Endothelial cell of umbilical vein (primary cell): ENCODE results near the gene ELF3. TPM values are rescaled to one million over a fixed set of nuclear protein-coding genes. Genes with fewer than 3 reads are reported as not detected.

ENCODE experiments used
- BruUV-seq: library from RNA; stranded (reverse); fragments of 400-500 nt; replicated peaks from 2 replicates; lab custom pipeline; 2021; lab: Mats Ljungman, UMichigan
- CTCF ChIA-PET: fragments of 300-600, 350-600 bp; sonication (Branson Sonifier 250); formaldehyde crosslinking; loops from one replicate; lab custom pipeline; 2021; ENCODE audit warnings: antibody characterized with exemption, inconsistent platforms; lab: Charles Lee
- POLR2A ChIA-PET: fragments of 300-600, 350-600 bp; sonication (Branson Sonifier 250); formaldehyde crosslinking; loops from one replicate; lab custom pipeline; 2021; ENCODE audit warnings: antibody characterized with exemption, inconsistent platforms; lab: Charles Lee
- DNase-seq: peaks from one replicate; pipeline ENCODE4 v3.0.0-alpha.2; 2011; ENCODE audit warnings: low read depth, low spot score
- FAIRE-seq: peaks from 2 replicates; lab custom pipeline; 2011; peaks lifted over from hg19 to GRCh38; lab: Jason Lieb, UNC
- H2AFZ ChIP-seq: 2 replicates; pipeline ENCODE4 v1.6.0; 2012; ENCODE audit warnings: low read depth, low read length, control low read depth, inconsistent platforms
- H3K27ac ChIP-seq: 2 replicates; pipeline ENCODE4 v1.5.1; 2011; ENCODE audit warnings: low read depth, mild to moderate bottlenecking, control low read depth, low read length, moderate library complexity; ENCODE audit not compliant: insufficient read depth
- H3K27me3 ChIP-seq, 2 experiments: 2 replicates each; pipeline versions ENCODE4 v1.6.0 to v1.6.1; 2011; ENCODE audit warnings: low read length in 2 of 2, mixed read lengths in 1 of 2; ENCODE audit not compliant: control insufficient read depth in 2 of 2, insufficient read depth in 2 of 2
- H3K36me3 ChIP-seq, 2 experiments: 2 replicates in 1 of 2; 3 replicates in 1 of 2; pipeline ENCODE4 v1.5.1; 2011; ENCODE audit warnings: low read length in 2 of 2, mild to moderate bottlenecking in 1 of 2, moderate library complexity in 1 of 2; ENCODE audit not compliant: control insufficient read depth in 2 of 2, insufficient read depth in 2 of 2; ENCODE audit errors: extremely low read depth in 1 of 2
- H3K4me1 ChIP-seq: 3 replicates; pipeline ENCODE4 v1.5.1; 2011; ENCODE audit warnings: mild to moderate bottlenecking, low read length; ENCODE audit not compliant: control insufficient read depth, insufficient read depth; ENCODE audit errors: extremely low read depth
- H3K4me2 ChIP-seq: 2 replicates; pipeline ENCODE4 v1.6.1; 2011; ENCODE audit warnings: low read length, control low read depth, mixed read lengths; ENCODE audit not compliant: insufficient read depth
- H3K4me3 ChIP-seq, 3 experiments: fragments of 200-600 bp in 1 of 3; sonication (generic), shearing (Covaris generic) in 1 of 3; replicated peaks in 1 of 3; 2 replicates each; pipeline ENCODE4 v1.5.1; 2011 to 2016; ENCODE audit warnings: control low read depth in 3 of 3, low read length in 3 of 3, mild to moderate bottlenecking in 2 of 3, inconsistent platforms in 1 of 3, low read depth in 1 of 3, moderate library complexity in 1 of 3; ENCODE audit not compliant: insufficient read depth in 1 of 3
- H3K79me2 ChIP-seq: 2 replicates; pipeline ENCODE4 v1.6.0; 2012; ENCODE audit warnings: low read length, inconsistent platforms; ENCODE audit not compliant: control insufficient read depth, insufficient read depth
- H3K9ac ChIP-seq: replicated peaks from 2 replicates; pipeline ENCODE3; 2011; ENCODE audit warnings: low read length, control low read depth; ENCODE audit not compliant: insufficient read depth; ENCODE audit errors: extremely low read depth
- H3K9me1 ChIP-seq: replicated peaks from 3 replicates; pipeline ENCODE4 v1.6.0; 2011; ENCODE audit warnings: mild to moderate bottlenecking, low read length; ENCODE audit not compliant: control insufficient read depth, insufficient read depth; ENCODE audit errors: extremely low read depth
- H3K9me3 ChIP-seq: replicated peaks from 2 replicates; pipeline ENCODE4 v1.5.1; 2012; ENCODE audit warnings: low read length, inconsistent platforms; ENCODE audit not compliant: control insufficient read depth, insufficient read depth
- H4K20me1 ChIP-seq: replicated peaks from 2 replicates; pipeline ENCODE3; 2011; ENCODE audit warnings: mild to moderate bottlenecking, low read length; ENCODE audit not compliant: control insufficient read depth, insufficient read depth; ENCODE audit errors: extremely low read depth
- CTCF ChIP-seq, 2 donors: IDR thresholded peaks; 1 replicate in 1 of 2; 2 replicates in 1 of 2; pipeline ENCODE4 v1.5.1; 2011; ENCODE audit warnings: low read length in 2 of 2, mild to moderate bottlenecking in 2 of 2, moderate library complexity in 2 of 2, control low read depth in 1 of 2, inconsistent platforms in 1 of 2, low read depth in 1 of 2; ENCODE audit not compliant: insufficient read depth in 1 of 2; ENCODE audit errors: extremely low read depth in 1 of 2
- EZH2 ChIP-seq: IDR thresholded peaks from 2 replicates; pipeline ENCODE4 v1.6.1; 2012; ENCODE audit warnings: borderline replicate concordance, low read depth, mild to moderate bottlenecking, moderate library complexity, low read length, inconsistent platforms; ENCODE audit not compliant: severe bottlenecking
- FOS ChIP-seq: IDR thresholded peaks from 2 replicates; pipeline ENCODE4 v1.6.1; 2011; ENCODE audit warnings: mild to moderate bottlenecking, low read length, moderate library complexity, borderline replicate concordance; ENCODE audit not compliant: insufficient read depth
- GATA2 ChIP-seq: IDR thresholded peaks from 2 replicates; pipeline ENCODE4 v1.7.0; 2011; ENCODE audit warnings: low read depth, mild to moderate bottlenecking, moderate library complexity, mixed read lengths, low read length; ENCODE audit not compliant: insufficient read length, insufficient read depth
- JUN ChIP-seq: IDR thresholded peaks from 2 replicates; pipeline ENCODE4 v1.6.1; 2011; ENCODE audit warnings: borderline replicate concordance, low read depth; ENCODE audit not compliant: insufficient read length, insufficient read depth
- MYC ChIP-seq: IDR thresholded peaks from one replicate; pipeline ENCODE4 v1.6.1; 2011; ENCODE audit warnings: mild to moderate bottlenecking, low read depth, low read length
- POLR2A ChIP-seq: IDR thresholded peaks from 2 replicates; pipeline ENCODE4 v1.6.1; 2012; ENCODE audit warnings: low read depth, mild to moderate bottlenecking, control low read depth, low read length
- POLR2AphosphoS5 ChIP-seq: IDR thresholded peaks from 2 replicates; pipeline ENCODE4 v1.6.1; 2012; ENCODE audit warnings: low read depth, mild to moderate bottlenecking, control low read depth, low read length, moderate library complexity; ENCODE audit not compliant: insufficient read depth
- dilution Hi-C: fragments of 300-500 bp; cut with MboI; formaldehyde crosslinking; loops from one replicate; pipeline ENCODE4 v1.15.0; 2019; ENCODE audit warnings: low sequenced_read_pairs; ENCODE audit not compliant: extremely low pct_ligation_motif_present
- intact Hi-C: fragments of 100-400 bp; cut with micrococcal nuclease; formaldehyde crosslinking; loops from one replicate; pipeline ENCODE4 v1.10.0; 2022
- polyA plus RNA-seq, 4 experiments: library from polyadenylated mRNA; depleted of rRNA in 3 of 4; stranded (reverse) in 3 of 4; unstranded in 1 of 4; fragments of >200 nt; gene quantifications; 2 replicates each; pipeline versions ENCODE4 v1.2.1 to v1.2.3, GENCODE V29; 2011 to 2012; ENCODE audit warnings: missing spikeins in 1 of 4
- total RNA-seq: library from RNA; stranded (reverse); gene quantifications from 2 replicates; pipeline ENCODE4 v1.2.3, GENCODE V29; 2021
- TF ChIP-seq, protein P1 (sequence below): IDR thresholded peaks from 2 replicates; pipeline ENCODE4 v1.6.1; 2011; ENCODE audit not compliant: insufficient read depth, insufficient read length

The ELF3 gene
- total and polyA plus RNA-seq, 2 donors (not counting 3 experiments of a cell fraction or from before 2014, with no cell fraction given) = 0.07 to 0.29 TPM

DNA sequence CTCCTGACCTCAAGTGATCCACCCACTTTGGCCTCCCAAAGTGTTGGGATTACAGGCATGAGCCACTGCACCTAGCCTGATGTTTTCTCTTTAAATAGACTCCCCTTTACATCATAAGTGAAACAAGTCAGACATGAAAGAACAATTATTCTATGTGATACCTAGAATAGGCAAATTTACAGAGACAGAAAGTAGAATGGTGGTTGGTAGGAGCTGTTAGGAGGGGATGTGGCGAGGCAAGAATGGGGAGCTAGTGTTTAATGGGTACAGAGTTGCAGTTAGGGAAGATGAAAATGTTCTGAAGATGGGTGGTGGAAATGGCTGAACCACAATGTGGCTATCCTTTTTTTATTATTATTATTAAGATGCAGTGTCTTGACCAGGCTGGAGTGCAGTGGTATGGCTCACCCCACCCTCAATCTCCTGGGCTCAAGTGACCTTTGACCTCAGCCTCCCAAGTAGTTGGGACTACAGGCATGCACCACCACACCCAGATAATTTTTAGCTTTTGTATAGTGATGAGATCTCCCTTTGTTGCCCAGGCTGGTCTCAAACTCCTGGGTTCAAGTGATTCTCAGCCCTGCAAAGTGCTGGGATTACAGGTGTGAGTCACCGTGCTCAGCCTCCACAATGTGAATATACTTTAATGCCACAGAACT lies 28.4 kb downstream of the ELF3 start:
- no peaks in the 10 kb centered on the region for H3K79me2 ChIP-seq
- TF ChIP-seq, protein P1, sequence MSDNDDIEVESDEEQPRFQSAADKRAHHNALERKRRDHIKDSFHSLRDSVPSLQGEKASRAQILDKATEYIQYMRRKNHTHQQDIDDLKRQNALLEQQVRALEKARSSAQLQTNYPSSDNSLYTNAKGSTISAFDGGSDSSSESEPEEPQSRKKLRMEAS = no peak
- no peak for TF ChIP-seq JUN
- no peak for TF ChIP-seq EZH2
- TF ChIP-seq POLR2A = no peak
- TF ChIP-seq CTCF (IDR thresholded peaks at IDR 0.05; ENCODE audit: extremely low read depth in 1 of 2, insufficient read depth in 1 of 2, low read depth in 1 of 2, low read length in 2 of 2) = no peak
- no peak for TF ChIP-seq FOS
- TF ChIP-seq GATA2 = no peak
- TF ChIP-seq POLR2AphosphoS5 = no peak
- TF ChIP-seq MYC = no peak
- H3K4me3 ChIP-seq = no peak overlapping the region
- intact Hi-C loops = no loop called here
- H3K36me3 ChIP-seq = no peaks in the 10 kb centered on the region
- dilution Hi-C loops = no loop called here
- no TSS peak for BruUV-seq
- peaks cover 1 to 3% of the 10 kb centered on the region in 2 experiments for H3K27me3 ChIP-seq
- no peaks in the 10 kb centered on the region for H3K9me3 ChIP-seq
- H3K9me1 ChIP-seq = no peaks in the 10 kb centered on the region
- FAIRE-seq (no peak), DNase-seq (no peak)
- CTCF ChIA-PET = no interaction called here
- H2AFZ ChIP-seq = no peak overlapping the region
- H3K9ac ChIP-seq = no peak overlapping the region
- POLR2A ChIA-PET = no interaction called here
- no peak overlapping the region for H3K4me2 ChIP-seq
- H3K27ac ChIP-seq = no peak overlapping the region
- H4K20me1 ChIP-seq = no peaks in the 10 kb centered on the region
- no peaks in the 10 kb centered on the region for H3K4me1 ChIP-seq
